ENCODE data around the gene SAP30.

- TF ChIP-seq EZH2 (IDR thresholded peaks at IDR 0.05; ENCODE audit: insufficient read depth, poor library complexity, severe bottlenecking), result no peak
- no peak for TF ChIP-seq EZH2phosphoT487 (IDR thresholded peaks at IDR 0.05; ENCODE audit: insufficient read depth, low read depth)
These were observed at the start of gene SAP30 for GRCh38 chr4:173370477-173371291.
